ENCODE results near the gene HLA-DQA2.
"Not testable (repeated sequence)": the region's sequence is repeated elsewhere in the genome, so short reads cannot be mapped to it uniquely, and the experiment has no call there.

HLA-DQA2 gene

GRCh38 chr6:32741031-32741960 is at the start of gene HLA-DQA2:
Gene HLA-DQA2, plus strand, starts transcription at chr6:32741391. Its CDS starts 53 bp downstream, at chr6:32741444.
- H3K4me3 ChIP-seq (ENCODE audit: low read length), result no peak within 1 kb of the TSS
- no peaks in the 10 kb centered on the region for H3K9me3 ChIP-seq (ENCODE audit: low read length)
- H3K36me3 ChIP-seq (ENCODE audit: insufficient read depth, low read length), result no peaks in the 10 kb centered on the region
- H3K27me3 ChIP-seq (ENCODE audit: insufficient read depth, low read length), result peaks cover 3% of the 10 kb centered on the region
- H3K4me1 ChIP-seq (ENCODE audit: insufficient read depth, low read length), result no peaks in the 10 kb centered on the region
- no peak within 1 kb of the TSS for H2AFZ ChIP-seq (ENCODE audit: low read depth, low read length)

- H3K36me3 ChIP-seq (ENCODE audit: insufficient read depth, low read length), result no peaks in the 10 kb centered on the region
- H3K9me3 ChIP-seq (ENCODE audit: low read length), result no peaks in the 10 kb centered on the region
- H3K27me3 ChIP-seq (ENCODE audit: insufficient read depth, low read length), result peaks cover 1% of the 10 kb centered on the region
- no peak overlapping the region for H2AFZ ChIP-seq (ENCODE audit: low read depth, low read length)
- no peaks in the 10 kb centered on the region for H3K4me1 ChIP-seq (ENCODE audit: insufficient read depth, low read length)
- H3K4me3 ChIP-seq (ENCODE audit: low read length), result no peak overlapping the region
Observed at GRCh38 chr6:32692019-32692418, 49.2 kb upstream of the HLA-DQA2 start.

GRCh38 chr6:32697031-32697430 is 44.2 kb upstream of the HLA-DQA2 start:
- Histone ChIP-seq H3K4me1 (ENCODE audit: insufficient read depth, low read length) (no peaks in the 10 kb centered on the region), H3K4me3 (ENCODE audit: low read length) (no peak overlapping the region), H3K27me3 (ENCODE audit: insufficient read depth, low read length) (peaks cover 4% of the 10 kb centered on the region), H3K9me3 (ENCODE audit: low read length) (no peaks in the 10 kb centered on the region), H2AFZ (ENCODE audit: low read depth, low read length) (no peak overlapping the region), H3K36me3 (ENCODE audit: insufficient read depth, low read length) (no peaks in the 10 kb centered on the region)

- no peaks in the 10 kb centered on the region for H3K4me1 ChIP-seq (ENCODE audit: insufficient read depth, low read length)
- H3K4me3 ChIP-seq (ENCODE audit: low read length), result no peak overlapping the region
- peaks cover 4% of the 10 kb centered on the region for H3K27me3 ChIP-seq (ENCODE audit: insufficient read depth, low read length)
Observed at GRCh38 chr6:32700391-32701040, 40.7 kb upstream of the HLA-DQA2 start.

GRCh38 chr6:32703347-32703746 is 37.8 kb upstream of the HLA-DQA2 start:
- no peaks in the 10 kb centered on the region for H3K27me3 ChIP-seq (ENCODE audit: insufficient read depth, low read length)
- H2AFZ ChIP-seq (ENCODE audit: low read depth, low read length), result no peak overlapping the region
- H3K4me3 ChIP-seq (ENCODE audit: low read length), result no peak overlapping the region
- H3K4me1 ChIP-seq (ENCODE audit: insufficient read depth, low read length), result no peaks in the 10 kb centered on the region
- no peaks in the 10 kb centered on the region for H3K9me3 ChIP-seq (ENCODE audit: low read length)
- no peaks in the 10 kb centered on the region for H3K36me3 ChIP-seq (ENCODE audit: insufficient read depth, low read length)

More at GRCh38 chr6:32700391-32701040, 40.7 kb upstream of the HLA-DQA2 start:
- Histone ChIP-seq H3K9me3 (ENCODE audit: low read length) (no peaks in the 10 kb centered on the region), H2AFZ (ENCODE audit: low read depth, low read length) (no peak overlapping the region), H3K36me3 (ENCODE audit: insufficient read depth, low read length) (no peaks in the 10 kb centered on the region)

- not testable (repeated sequence) for H3K4me1 ChIP-seq (ENCODE audit: insufficient read depth, low read length); H2AFZ ChIP-seq (ENCODE audit: low read depth, low read length); H3K27me3 ChIP-seq (ENCODE audit: insufficient read depth, low read length); H3K36me3 ChIP-seq (ENCODE audit: insufficient read depth, low read length); H3K4me3 ChIP-seq (ENCODE audit: low read length); H3K9me3 ChIP-seq (ENCODE audit: low read length)
Observed at GRCh38 chr6:32705164-32705563, 36.0 kb upstream of the HLA-DQA2 start.

- no peaks in the 10 kb centered on the region for H3K9me3 ChIP-seq (ENCODE audit: low read length)
- no peak overlapping the region for H2AFZ ChIP-seq (ENCODE audit: low read depth, low read length)
- H3K36me3 ChIP-seq (ENCODE audit: insufficient read depth, low read length), result no peaks in the 10 kb centered on the region
- peaks cover 2% of the 10 kb centered on the region for H3K27me3 ChIP-seq (ENCODE audit: insufficient read depth, low read length)
- no peak overlapping the region for H3K4me3 ChIP-seq (ENCODE audit: low read length)
- no peaks in the 10 kb centered on the region for H3K4me1 ChIP-seq (ENCODE audit: insufficient read depth, low read length)
Observed at GRCh38 chr6:32709625-32710024, 31.6 kb upstream of the HLA-DQA2 start.

- H3K4me1 ChIP-seq (ENCODE audit: insufficient read depth, low read length), result no peaks in the 10 kb centered on the region
- H3K36me3 ChIP-seq (ENCODE audit: insufficient read depth, low read length), result no peaks in the 10 kb centered on the region
- no peak overlapping the region for H3K4me3 ChIP-seq (ENCODE audit: low read length)
- no peak overlapping the region for H2AFZ ChIP-seq (ENCODE audit: low read depth, low read length)
- H3K27me3 ChIP-seq (ENCODE audit: insufficient read depth, low read length), result peaks cover 2% of the 10 kb centered on the region
- no peaks in the 10 kb centered on the region for H3K9me3 ChIP-seq (ENCODE audit: low read length)
Observed at GRCh38 chr6:32713241-32713640, 27.9 kb upstream of the HLA-DQA2 start.

- no peaks in the 10 kb centered on the region for H3K4me1 ChIP-seq (ENCODE audit: insufficient read depth, low read length)
- no peak overlapping the region for H3K4me3 ChIP-seq (ENCODE audit: low read length)
- no peaks in the 10 kb centered on the region for H3K9me3 ChIP-seq (ENCODE audit: low read length)
- no peak overlapping the region for H2AFZ ChIP-seq (ENCODE audit: low read depth, low read length)
- H3K36me3 ChIP-seq (ENCODE audit: insufficient read depth, low read length), result no peaks in the 10 kb centered on the region
- peaks cover 2% of the 10 kb centered on the region for H3K27me3 ChIP-seq (ENCODE audit: insufficient read depth, low read length)
Observed at GRCh38 chr6:32716396-32716795, 24.8 kb upstream of the HLA-DQA2 start.

GRCh38 chr6:32718879-32719278 is 22.3 kb upstream of the HLA-DQA2 start:
- Histone ChIP-seq H3K4me3 (ENCODE audit: low read length) (no peak overlapping the region), H3K9me3 (ENCODE audit: low read length) (no peaks in the 10 kb centered on the region), H3K27me3 (ENCODE audit: insufficient read depth, low read length) (no peaks in the 10 kb centered on the region), H3K36me3 (ENCODE audit: insufficient read depth, low read length) (no peaks in the 10 kb centered on the region), H3K4me1 (ENCODE audit: insufficient read depth, low read length) (no peaks in the 10 kb centered on the region), H2AFZ (ENCODE audit: low read depth, low read length) (no peak overlapping the region)

GRCh38 chr6:32738126-32738525 is 3.1 kb upstream of the HLA-DQA2 start:
- no peaks in the 10 kb centered on the region for H3K4me1 ChIP-seq (ENCODE audit: insufficient read depth, low read length)
- no peaks in the 10 kb centered on the region for H3K9me3 ChIP-seq (ENCODE audit: low read length)
- H3K27me3 ChIP-seq (ENCODE audit: insufficient read depth, low read length), result peaks cover 3% of the 10 kb centered on the region
- no peak overlapping the region for H2AFZ ChIP-seq (ENCODE audit: low read depth, low read length)
- H3K4me3 ChIP-seq (ENCODE audit: low read length), result no peak overlapping the region
- no peaks in the 10 kb centered on the region for H3K36me3 ChIP-seq (ENCODE audit: insufficient read depth, low read length)

GRCh38 chr6:32742374-32742773 is 1.2 kb downstream of the HLA-DQA2 start:
- peaks cover 3% of the 10 kb centered on the region for H3K27me3 ChIP-seq (ENCODE audit: insufficient read depth, low read length)
- H3K9me3 ChIP-seq (ENCODE audit: low read length), result no peaks in the 10 kb centered on the region
- H3K4me3 ChIP-seq (ENCODE audit: low read length), result no peak overlapping the region
- H2AFZ ChIP-seq (ENCODE audit: low read depth, low read length), result no peak overlapping the region
- no peaks in the 10 kb centered on the region for H3K36me3 ChIP-seq (ENCODE audit: insufficient read depth, low read length)
- H3K4me1 ChIP-seq (ENCODE audit: insufficient read depth, low read length), result no peaks in the 10 kb centered on the region

- no peaks in the 10 kb centered on the region for H3K27me3 ChIP-seq (ENCODE audit: insufficient read depth, low read length)
- no peak overlapping the region for H3K4me3 ChIP-seq (ENCODE audit: low read length)
- H3K36me3 ChIP-seq (ENCODE audit: insufficient read depth, low read length), result no peaks in the 10 kb centered on the region
- no peaks in the 10 kb centered on the region for H3K4me1 ChIP-seq (ENCODE audit: insufficient read depth, low read length)
- H2AFZ ChIP-seq (ENCODE audit: low read depth, low read length), result no peak overlapping the region
- no peaks in the 10 kb centered on the region for H3K9me3 ChIP-seq (ENCODE audit: low read length)
Observed at GRCh38 chr6:32744776-32745175, 3.6 kb downstream of the HLA-DQA2 start.
